Vagina (tissue), 2 donors: ENCODE measurements around the gene TRIO.

ENCODE experiments used
- CTCF ChIP-seq, 3 experiments: fragments of 450-650 bp in 2 of 3; fragments of 200-600 bp in 1 of 3; sonication (generic) in 1 of 3; IDR thresholded peaks; one replicate each; pipeline ENCODE4 v1.5.1; 2017 to 2019; ENCODE audit warnings: antibody characterized with exemption in 3 of 3, mild to moderate bottlenecking in 2 of 3, moderate library complexity in 2 of 3
- POLR2A ChIP-seq, 2 donors: fragments of 450-650 bp; IDR thresholded peaks; one replicate each; pipeline ENCODE4 v1.6.1; 2017; ENCODE audit warnings: antibody characterized with exemption in 2 of 2, mild to moderate bottlenecking in 2 of 2, moderate library complexity in 2 of 2
- POLR2AphosphoS5 ChIP-seq, 2 donors: sonication (generic); formaldehyde crosslinking; IDR thresholded peaks; one replicate each; pipeline ENCODE4 v1.9.0; 2017; ENCODE audit warnings: antibody characterized with exemption in 2 of 2, mild to moderate bottlenecking in 2 of 2, low read depth in 1 of 2; ENCODE audit not compliant: insufficient read depth in 1 of 2

GRCh38 chr5:14313986-14314690, 171.0 kb downstream of the TRIO start:
- TF ChIP-seq POLR2AphosphoS5 (IDR thresholded peaks at IDR 0.05; ENCODE audit: insufficient read depth in 1 of 2, low read depth in 1 of 2) (no peak), CTCF (IDR thresholded peaks at IDR 0.05) (no peak), POLR2A (IDR thresholded peaks at IDR 0.05) (no peak)
